ENCODE measurements around the gene EFNA4.

EFNA4 gene

DNA sequence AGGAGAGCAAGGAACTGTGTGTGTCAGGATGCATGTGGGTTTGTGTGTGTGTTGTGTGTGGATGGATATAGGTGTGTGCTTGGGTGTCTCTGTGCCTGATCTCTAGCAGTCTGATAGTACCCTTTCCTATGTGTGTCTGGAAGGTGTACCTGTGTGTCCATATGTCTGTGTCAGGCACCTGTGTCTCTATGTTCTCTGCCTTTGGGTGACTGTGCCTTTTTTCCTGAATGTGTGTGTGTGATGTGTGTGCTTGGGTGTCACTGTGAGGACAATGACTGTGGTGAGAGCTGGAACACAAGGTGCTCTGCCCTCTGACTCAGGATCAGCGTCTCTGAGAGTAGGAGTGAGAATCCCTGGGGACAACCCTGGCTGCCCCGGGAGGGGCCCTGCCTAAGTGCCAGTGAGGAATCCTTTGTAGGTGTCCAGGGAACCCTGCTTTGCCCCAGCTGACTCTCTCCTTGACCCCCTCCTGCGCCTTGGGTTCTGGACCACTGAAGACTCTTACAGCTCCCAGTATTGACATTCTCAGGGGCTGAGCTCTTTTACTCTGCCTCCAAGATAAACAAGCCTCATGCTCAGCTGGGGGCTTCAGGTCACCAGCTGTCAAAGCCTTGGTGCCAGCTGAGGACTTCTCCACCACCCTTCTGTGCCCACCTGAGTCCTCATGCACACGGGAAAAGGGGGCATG is 14.4 kb downstream of the EFNA4 start (continued):
- no peak for TF ChIP-seq ZNF302 (tag by site-specific recombination; IDR thresholded peaks at IDR 0.05; ENCODE audit: low read depth)
- no peak for TF ChIP-seq ZNF670 (tag by site-specific recombination; IDR thresholded peaks at IDR 0.05; ENCODE audit: low read depth)
- TF ChIP-seq, protein P1, sequence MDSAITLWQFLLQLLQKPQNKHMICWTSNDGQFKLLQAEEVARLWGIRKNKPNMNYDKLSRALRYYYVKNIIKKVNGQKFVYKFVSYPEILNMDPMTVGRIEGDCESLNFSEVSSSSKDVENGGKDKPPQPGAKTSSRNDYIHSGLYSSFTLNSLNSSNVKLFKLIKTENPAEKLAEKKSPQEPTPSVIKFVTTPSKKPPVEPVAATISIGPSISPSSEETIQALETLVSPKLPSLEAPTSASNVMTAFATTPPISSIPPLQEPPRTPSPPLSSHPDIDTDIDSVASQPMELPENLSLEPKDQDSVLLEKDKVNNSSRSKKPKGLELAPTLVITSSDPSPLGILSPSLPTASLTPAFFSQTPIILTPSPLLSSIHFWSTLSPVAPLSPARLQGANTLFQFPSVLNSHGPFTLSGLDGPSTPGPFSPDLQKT (IDR thresholded peaks at IDR 0.05; ENCODE audit: borderline replicate concordance, low read depth, low read length) = no peak
- TF ChIP-seq ZNF791 (tag by site-specific recombination; IDR thresholded peaks at IDR 0.05) = no peak
- no peak for TF ChIP-seq YY2 (tag by site-specific recombination; IDR thresholded peaks at IDR 0.05)
- TF ChIP-seq ZNF146 (tag by site-specific recombination; IDR thresholded peaks at IDR 0.05) = no peak
- TF ChIP-seq ZNF654 (tag by site-specific recombination; IDR thresholded peaks at IDR 0.05; ENCODE audit: low read depth) = no peak
- peak; percentile 32; the same call in 1 of the 2 replicates for TF ChIP-seq ZBTB20 (tag by site-specific recombination; IDR thresholded peaks at IDR 0.05)
- TF ChIP-seq ZFP41 (tag by site-specific recombination; IDR thresholded peaks at IDR 0.05; ENCODE audit: borderline replicate concordance) = no peak
- TF ChIP-seq ZNF341 (tag by site-specific recombination; IDR thresholded peaks at IDR 0.05; ENCODE audit: low read depth) = no peak
- no peak for TF ChIP-seq ZNF558 (tag by site-specific recombination; IDR thresholded peaks at IDR 0.05)
- no peak for TF ChIP-seq ZNF10 (tag by site-specific recombination; IDR thresholded peaks at IDR 0.05)
- no peak for TF ChIP-seq ZNF366 (tag by site-specific recombination; conservative IDR thresholded peaks at IDR 0.05)
- no peak for TF ChIP-seq KLF16 (tag by site-specific recombination; IDR thresholded peaks at IDR 0.05)
- TF ChIP-seq REPIN1 (tag by site-specific recombination; IDR thresholded peaks at IDR 0.05; ENCODE audit: low read depth) = no peak
- no peak for TF ChIP-seq ZNF571 (tag by site-specific recombination; IDR thresholded peaks at IDR 0.05)
- no peak for TF ChIP-seq IKZF3 (tag by site-specific recombination; IDR thresholded peaks at IDR 0.05)
- no peak for TF ChIP-seq ZNF169 (tag by site-specific recombination; IDR thresholded peaks at IDR 0.05)
- no peak for TF ChIP-seq ZNF404 (tag by site-specific recombination; IDR thresholded peaks at IDR 0.05)
- TF ChIP-seq, protein P2, sequence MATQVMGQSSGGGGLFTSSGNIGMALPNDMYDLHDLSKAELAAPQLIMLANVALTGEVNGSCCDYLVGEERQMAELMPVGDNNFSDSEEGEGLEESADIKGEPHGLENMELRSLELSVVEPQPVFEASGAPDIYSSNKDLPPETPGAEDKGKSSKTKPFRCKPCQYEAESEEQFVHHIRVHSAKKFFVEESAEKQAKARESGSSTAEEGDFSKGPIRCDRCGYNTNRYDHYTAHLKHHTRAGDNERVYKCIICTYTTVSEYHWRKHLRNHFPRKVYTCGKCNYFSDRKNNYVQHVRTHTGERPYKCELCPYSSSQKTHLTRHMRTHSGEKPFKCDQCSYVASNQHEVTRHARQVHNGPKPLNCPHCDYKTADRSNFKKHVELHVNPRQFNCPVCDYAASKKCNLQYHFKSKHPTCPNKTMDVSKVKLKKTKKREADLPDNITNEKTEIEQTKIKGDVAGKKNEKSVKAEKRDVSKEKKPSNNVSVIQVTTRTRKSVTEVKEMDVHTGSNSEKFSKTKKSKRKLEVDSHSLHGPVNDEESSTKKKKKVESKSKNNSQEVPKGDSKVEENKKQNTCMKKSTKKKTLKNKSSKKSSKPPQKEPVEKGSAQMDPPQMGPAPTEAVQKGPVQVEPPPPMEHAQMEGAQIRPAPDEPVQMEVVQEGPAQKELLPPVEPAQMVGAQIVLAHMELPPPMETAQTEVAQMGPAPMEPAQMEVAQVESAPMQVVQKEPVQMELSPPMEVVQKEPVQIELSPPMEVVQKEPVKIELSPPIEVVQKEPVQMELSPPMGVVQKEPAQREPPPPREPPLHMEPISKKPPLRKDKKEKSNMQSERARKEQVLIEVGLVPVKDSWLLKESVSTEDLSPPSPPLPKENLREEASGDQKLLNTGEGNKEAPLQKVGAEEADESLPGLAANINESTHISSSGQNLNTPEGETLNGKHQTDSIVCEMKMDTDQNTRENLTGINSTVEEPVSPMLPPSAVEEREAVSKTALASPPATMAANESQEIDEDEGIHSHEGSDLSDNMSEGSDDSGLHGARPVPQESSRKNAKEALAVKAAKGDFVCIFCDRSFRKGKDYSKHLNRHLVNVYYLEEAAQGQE (tag by site-specific recombination; IDR thresholded peaks at IDR 0.05) = no peak
- no peak for TF ChIP-seq ZNF76 (tag by site-specific recombination; IDR thresholded peaks at IDR 0.05; ENCODE audit: borderline replicate concordance, low read depth)
- no peak; the same call in 1 of the 2 replicates for TF ChIP-seq SCRT2 (tag by site-specific recombination; IDR thresholded peaks at IDR 0.05)
- no peak for TF ChIP-seq ZNF292 (tag by site-specific recombination; IDR thresholded peaks at IDR 0.05; ENCODE audit: borderline replicate concordance, low read depth)
- no peak for TF ChIP-seq ZNF626 (tag by site-specific recombination; IDR thresholded peaks at IDR 0.05)
- no peak for TF ChIP-seq ZNF121 (tag by site-specific recombination; IDR thresholded peaks at IDR 0.05)
- TF ChIP-seq, protein P3, sequence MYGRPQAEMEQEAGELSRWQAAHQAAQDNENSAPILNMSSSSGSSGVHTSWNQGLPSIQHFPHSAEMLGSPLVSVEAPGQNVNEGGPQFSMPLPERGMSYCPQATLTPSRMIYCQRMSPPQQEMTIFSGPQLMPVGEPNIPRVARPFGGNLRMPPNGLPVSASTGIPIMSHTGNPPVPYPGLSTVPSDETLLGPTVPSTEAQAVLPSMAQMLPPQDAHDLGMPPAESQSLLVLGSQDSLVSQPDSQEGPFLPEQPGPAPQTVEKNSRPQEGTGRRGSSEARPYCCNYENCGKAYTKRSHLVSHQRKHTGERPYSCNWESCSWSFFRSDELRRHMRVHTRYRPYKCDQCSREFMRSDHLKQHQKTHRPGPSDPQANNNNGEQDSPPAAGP (tag by site-specific recombination; IDR thresholded peaks at IDR 0.05) = peak; percentile 69
- TF ChIP-seq ZNF843 (tag by site-specific recombination; IDR thresholded peaks at IDR 0.05) = no peak
- TF ChIP-seq, protein P4, sequence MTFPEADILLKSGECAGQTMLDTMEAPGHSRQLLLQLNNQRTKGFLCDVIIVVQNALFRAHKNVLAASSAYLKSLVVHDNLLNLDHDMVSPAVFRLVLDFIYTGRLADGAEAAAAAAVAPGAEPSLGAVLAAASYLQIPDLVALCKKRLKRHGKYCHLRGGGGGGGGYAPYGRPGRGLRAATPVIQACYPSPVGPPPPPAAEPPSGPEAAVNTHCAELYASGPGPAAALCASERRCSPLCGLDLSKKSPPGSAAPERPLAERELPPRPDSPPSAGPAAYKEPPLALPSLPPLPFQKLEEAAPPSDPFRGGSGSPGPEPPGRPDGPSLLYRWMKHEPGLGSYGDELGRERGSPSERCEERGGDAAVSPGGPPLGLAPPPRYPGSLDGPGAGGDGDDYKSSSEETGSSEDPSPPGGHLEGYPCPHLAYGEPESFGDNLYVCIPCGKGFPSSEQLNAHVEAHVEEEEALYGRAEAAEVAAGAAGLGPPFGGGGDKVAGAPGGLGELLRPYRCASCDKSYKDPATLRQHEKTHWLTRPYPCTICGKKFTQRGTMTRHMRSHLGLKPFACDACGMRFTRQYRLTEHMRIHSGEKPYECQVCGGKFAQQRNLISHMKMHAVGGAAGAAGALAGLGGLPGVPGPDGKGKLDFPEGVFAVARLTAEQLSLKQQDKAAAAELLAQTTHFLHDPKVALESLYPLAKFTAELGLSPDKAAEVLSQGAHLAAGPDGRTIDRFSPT (tag by site-specific recombination; IDR thresholded peaks at IDR 0.05) = 0 out of 2 replicates have a peak, but pooled peaks have one; percentile 32
- TF ChIP-seq, protein P5, sequence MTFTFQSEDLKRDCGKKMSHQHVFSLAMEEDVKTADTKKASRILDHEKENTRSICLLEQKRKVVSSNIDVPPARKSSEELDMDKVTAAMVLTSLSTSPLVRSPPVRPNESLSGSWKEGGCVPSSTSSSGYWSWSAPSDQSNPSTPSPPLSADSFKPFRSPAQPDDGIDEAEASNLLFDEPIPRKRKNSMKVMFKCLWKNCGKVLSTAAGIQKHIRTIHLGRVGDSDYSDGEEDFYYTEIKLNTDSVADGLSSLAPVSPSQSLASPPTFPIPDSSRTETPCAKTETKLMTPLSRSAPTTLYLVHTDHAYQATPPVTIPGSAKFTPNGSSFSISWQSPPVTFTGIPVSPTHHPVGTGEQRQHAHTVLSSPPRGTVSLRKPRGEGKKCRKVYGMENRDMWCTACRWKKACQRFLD (tag by site-specific recombination; IDR thresholded peaks at IDR 0.05) = no peak
- TF ChIP-seq ZBTB7A (tag by site-specific recombination; IDR thresholded peaks at IDR 0.05; ENCODE audit: low read depth) = no peak
- TF ChIP-seq ZBTB21 (tag by site-specific recombination; IDR thresholded peaks at IDR 0.05) = no peak
- TF ChIP-seq ZIC2 (tag by site-specific recombination; IDR thresholded peaks at IDR 0.05) = peak; percentile 83
- TF ChIP-seq ZEB2 (tag by site-specific recombination; IDR thresholded peaks at IDR 0.05) = 0 out of 2 replicates have a peak, but pooled peaks have one; percentile 9
